HG03520 (cell line): ENCODE results near the gene ANKRD30A.
"Not testable (repeated sequence)": the region's sequence is repeated elsewhere in the genome, so short reads cannot be mapped to it uniquely, and the experiment has no call there.

Source experiments
- ATAC-seq: cut with Tn5 transposase; IDR thresholded peaks from one replicate; pipeline ENCODE4 v1.9.1; 2021; ENCODE audit warnings: mild to moderate bottlenecking, moderate library complexity; ENCODE audit not compliant: unreplicated experiment

ANKRD30A gene

DNA sequence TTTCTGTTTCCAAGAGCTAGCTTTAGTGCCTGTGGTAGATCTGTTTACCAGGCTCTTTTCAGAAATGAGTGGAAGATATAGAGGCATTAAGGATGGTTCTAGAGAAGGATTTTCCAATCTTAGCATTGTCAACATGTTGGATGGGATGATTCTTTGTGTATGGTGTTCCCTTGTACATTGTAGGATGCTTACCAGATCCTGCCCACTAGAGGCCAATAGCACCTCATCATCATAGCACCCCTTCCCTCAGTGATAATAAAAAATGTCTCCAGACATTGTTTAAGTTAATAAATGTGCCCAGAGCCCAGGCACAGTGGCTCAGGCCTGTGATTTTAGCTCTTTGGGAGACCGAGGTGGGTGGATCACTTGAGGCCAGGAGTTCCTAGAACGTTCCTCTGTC lies 121.2 kb downstream of the ANKRD30A start:
- no peak for ATAC-seq

DNA sequence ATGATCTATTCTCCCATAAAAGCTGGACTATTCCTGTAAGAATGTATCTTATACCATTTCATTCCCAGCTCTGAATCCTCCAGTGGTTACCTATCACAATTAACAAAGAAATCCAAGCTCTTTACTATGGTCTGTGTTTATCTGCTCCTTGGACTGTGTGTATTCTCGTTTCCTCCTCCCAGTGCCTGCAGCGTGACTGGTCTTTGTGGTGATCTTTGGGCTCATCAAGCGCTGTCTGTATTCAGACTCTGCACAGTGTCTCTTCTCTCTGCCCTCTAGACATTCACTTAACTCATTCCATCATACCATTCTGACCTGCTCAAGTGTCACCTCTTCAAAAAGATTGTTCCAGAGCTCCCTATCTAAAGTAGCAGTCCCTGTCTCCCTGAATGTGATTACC lies 130.4 kb downstream of the ANKRD30A start:
- ATAC-seq, result not testable (repeated sequence)

DNA sequence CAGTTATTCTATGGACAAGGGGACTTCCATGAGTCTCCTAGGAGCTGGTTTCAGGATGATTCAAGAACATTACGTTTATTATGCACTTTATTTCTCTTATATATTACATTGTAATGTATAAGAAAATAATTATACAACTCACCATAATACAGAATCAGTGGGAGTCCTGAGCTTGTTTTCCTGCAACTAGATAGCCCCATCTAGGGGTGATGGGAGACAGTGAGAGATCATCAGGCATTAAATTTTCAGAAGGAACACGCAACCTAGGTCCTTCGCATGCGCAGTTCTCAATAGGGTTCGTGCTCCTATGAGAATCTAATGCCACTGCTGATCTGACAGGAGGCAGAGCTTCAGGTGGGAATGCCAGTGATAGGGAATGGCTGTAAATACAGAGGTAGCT lies 137.9 kb downstream of the ANKRD30A start:
- ATAC-seq, result no peak

DNA sequence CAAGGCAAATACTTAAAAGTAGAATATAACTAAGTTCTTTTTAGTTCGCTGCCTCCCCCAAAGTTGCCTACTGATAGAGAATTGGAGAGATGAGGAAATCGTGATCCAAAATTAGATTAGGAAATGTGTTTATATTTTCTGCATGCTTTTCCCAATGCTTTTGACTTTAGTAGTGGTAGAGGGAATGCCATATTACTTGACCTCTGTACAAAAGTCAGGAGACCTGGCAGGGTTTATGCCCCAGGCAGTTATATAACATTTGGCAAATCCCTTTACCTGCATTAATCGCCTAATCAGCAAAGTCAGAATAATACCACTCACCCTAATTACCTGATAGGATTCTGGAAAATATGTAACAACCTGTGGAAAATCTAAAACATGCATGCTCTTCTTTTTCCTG lies 142.9 kb downstream of the ANKRD30A start:
- no peak for ATAC-seq

DNA sequence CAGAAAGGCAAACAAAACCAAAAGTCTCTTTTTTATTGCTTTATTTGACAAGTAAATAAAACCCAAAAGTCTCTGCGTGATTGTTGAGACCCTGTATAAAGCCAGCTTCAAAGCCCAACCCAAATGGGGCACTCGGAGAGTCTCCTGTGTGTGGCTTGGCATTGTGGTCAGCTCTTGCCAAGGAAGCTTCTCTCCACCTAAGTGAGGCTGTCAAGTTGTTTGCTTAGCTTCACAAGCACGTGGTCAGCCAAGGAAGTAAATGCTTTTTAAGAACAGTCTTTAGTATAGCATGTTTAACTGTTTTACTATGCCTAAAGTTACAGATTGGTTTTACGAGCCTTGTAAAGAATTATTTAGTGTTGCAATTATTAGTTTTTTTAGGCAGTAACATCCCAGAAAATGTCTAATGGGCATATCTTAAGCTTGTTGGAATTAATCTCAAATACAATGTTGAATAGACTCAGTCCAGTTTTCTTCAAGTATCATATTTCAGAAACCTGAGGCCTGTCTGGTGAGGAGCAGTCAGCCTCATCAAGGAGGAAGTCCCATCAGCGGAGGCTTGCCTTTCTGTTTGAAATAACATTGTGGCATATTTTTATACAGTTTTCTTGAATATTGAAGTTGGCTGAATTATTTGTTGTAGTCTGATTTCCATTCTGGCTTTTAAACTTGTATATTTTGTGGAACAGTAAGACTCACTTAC lies 144.3 kb downstream of the ANKRD30A start:
- ATAC-seq, result no peak

DNA sequence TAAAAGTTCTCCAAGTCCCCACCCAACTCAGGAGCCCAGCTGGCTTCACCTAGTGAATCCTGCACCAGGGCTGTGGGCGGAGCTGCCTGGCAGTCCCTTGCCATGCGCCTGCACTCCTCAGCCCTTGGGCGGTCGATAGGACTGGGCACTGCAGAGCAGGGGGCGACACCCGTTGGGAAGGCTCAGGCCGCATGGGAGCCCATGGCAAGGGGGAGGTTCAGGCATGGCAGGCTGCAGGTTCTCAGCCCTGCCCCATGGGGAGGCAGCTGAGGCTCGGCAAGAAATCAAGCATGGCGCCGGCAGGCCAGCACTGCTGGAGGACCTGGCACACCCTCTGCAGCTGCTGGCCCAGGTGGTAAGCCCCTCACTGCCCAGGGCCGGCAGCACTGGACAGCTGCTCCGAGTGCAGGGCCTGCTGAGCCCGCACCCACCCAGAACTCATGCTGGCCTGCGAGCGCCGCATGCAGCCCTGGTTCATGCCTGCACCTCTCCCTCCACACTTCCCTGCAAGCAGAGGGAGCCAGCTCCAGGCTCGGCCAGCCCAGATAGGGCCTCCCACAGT lies 149.9 kb downstream of the ANKRD30A start:
- ATAC-seq, result no peak

DNA sequence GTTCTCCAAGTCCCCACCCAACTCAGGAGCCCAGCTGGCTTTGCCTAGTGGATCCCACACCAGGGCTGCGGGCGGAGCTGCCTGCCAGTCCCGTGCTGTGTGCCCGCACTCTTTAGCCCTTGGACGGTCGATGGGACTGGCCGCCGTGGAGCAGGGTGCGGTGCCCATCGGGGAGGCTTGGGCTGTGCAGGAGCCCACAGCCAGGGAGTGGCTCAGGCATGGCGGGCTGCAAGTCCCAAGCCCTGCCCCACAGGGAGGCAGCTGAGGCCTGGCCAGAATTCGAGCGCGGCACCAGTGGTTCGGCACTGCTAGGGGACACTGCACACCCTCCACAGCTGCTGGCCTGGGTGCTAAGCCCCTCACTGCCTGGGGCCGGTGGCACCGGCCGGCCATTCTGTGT lies 159.7 kb downstream of the ANKRD30A start:
- ATAC-seq, result no peak

DNA sequence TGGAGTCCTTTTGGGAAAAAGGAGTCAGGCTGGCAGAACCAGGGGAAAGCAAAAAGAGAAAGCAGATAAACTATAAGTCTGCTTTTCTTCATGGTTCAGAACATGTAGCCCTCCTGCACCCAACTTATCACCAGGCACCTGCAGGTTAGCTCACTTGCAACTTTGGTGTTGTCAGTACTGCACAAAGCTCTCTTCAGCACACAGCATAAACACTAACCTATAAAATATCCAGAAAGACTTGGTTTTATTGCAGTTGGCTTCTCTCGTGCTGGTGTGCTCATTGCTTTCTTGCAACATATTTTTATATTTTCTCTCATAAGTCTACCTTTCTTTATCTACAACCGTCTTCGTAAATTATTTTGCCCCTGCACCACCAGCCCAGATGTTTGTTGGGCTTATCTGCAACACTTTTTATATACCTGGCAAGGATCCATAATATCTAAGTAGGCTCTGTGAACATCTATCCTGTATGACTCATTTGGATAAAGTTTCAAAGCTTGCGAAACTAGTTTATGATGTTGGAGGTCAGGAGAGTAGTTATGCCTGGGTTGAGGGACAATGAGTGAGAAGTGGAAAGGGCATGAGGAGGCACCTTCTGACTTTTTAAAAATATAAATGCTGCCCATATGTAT lies 164.6 kb downstream of the ANKRD30A start:
- ATAC-seq, result no peak

DNA sequence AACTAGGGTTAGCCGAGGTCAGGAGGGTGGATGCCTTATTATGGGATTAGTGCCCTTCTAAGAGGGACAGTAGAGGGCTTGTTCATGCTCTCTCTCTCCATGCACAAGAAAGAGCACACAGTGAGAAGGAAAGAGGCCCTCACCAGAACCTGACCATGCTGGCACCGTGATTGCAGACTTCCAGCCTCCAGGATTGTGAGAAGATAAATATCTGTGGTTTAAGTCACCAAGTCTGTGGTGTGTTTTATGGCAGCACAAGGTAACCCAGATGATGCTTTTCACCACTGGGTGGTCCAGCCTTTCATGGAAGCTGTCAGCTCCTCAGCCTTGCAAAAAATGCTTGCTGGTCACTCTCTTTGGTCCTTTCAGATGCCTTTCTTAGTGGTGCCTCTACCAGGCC lies 175.9 kb downstream of the ANKRD30A start:
- no peak for ATAC-seq

DNA sequence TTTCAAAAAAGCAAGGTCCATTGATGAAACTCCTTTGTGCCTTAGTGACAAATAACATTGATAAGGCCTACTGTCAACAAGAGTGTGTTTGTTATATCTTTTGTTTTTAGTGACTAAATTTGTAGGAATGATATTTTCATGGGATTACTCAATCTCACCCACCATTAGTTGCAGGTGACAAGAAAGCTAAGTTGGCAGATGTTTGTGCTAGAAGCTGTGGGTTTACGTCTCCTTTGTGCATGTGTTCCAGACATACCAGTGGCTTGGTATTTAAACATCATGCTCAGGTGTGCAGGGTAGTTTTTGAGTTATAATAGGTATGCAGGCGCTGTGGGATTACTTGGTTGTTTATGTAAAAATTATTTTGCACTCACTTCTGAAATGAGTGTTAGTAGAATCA lies 178.6 kb downstream of the ANKRD30A start:
- ATAC-seq, result no peak

DNA sequence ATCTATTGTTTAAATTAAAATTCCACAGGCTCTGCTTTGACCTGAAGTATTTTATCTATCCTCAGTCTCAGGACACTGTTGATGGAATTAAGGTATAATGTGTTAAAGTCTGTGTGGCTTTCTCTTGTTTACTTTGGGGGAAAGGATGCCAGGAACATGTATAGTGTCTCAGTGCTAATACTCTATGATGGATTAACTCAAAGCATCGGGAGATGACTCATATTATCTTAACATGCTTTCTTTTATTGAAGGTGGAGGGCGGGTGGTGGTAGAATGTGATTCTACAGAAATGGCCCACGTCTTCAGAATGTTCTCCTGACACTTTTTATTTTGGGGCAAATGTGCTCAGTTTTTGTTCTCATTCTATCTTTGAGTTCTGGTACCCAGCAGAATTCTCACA lies 189.0 kb downstream of the ANKRD30A start:
- ATAC-seq, result no peak

DNA sequence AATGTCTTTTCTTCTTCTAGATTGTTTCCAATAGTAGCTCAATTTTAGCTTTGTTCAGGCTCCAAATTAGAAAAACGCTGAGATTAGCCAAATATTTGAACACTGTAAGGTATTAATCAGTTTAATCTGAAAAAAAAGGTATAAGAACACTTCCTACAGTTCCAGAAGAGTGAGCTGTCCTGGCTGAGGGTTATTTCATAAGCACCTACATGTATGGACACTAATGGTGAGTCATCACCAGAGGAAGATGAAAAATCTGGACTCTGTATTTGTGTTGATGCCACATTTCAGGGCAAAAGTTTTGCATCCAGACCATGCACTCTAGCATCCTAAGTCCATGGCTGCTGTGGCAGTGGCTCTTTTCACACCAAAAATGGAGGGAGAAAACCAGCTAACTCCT lies 189.5 kb downstream of the ANKRD30A start:
- ATAC-seq, result no peak

DNA sequence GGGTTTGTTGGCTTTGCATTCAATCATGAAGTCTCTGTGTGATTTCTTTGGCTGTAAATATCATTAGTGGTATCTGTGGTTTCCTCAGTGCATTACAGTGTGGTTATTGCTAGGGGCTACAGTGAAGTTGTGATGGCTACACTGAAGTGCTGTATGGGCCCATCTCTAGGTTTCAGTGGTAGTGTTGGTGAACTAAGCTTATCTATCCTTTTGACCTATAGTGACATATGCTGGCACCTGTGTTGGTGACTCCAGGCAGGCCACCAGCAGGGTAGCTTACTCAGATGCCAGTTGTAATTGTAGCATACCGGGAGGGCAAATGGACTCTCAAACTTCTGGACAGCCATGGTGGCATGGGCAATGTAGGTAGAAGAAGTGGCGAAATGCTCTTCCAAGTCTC lies 219.0 kb downstream of the ANKRD30A start:
- no peak for ATAC-seq

DNA sequence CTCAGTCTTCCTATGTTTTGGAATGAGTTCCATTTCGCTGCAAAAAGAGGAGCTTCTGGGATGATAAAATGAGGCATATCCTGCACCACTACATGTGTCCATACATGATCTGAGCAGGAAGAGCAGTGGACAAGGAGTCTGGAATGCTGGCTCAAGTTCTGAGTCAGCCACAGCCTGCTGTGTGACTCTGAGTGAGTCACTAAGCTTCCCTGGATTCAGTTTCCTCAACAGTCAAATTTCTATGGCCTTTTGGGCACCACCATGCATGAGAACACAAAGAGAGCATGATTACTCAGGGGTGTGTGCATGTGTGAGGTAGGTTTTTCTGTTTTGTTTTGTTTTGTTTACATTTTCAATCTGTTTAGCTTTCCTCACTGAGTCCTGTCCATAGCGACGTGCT lies 254.6 kb downstream of the ANKRD30A start:
- ATAC-seq, result no peak

DNA sequence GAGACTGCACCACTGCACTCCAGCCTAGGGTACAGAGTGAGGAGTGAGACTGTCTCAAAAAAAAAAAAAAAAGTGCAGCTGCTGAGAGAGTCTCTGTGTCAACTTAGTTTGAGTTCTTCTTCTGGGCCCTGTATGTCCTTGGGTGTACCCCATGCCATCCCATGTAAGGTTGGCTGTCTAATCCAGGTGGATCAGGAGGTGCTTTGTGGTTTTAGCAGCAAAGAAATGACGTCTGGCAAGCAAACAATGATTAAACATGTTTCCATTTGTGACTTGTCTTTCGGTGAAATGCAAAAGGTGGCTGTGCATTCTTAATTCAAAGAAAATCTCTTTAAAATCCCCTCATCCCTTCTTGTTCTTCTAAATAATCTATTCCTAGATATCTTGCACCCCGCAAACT lies 255.9 kb downstream of the ANKRD30A start:
- no peak for ATAC-seq

DNA sequence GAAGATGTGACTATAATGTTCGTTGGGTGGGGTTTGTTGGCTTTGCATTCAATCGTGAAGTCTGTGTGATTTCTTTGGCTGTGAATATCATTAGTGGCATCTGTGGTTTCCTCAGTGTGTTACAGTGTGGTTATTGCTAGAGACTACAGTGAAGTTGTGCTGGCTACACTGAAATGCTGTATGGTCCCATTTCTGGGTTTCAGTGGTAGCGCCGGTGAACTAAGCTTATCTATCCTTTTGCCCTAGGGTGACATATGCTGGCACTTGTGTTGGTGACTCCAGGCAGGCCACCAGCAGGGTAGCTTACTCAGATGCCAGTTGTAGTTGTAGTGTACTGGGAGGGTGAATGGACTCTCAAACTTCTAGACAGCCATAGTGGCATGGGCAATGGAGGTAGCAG lies 259.5 kb downstream of the ANKRD30A start:
- no peak for ATAC-seq

DNA sequence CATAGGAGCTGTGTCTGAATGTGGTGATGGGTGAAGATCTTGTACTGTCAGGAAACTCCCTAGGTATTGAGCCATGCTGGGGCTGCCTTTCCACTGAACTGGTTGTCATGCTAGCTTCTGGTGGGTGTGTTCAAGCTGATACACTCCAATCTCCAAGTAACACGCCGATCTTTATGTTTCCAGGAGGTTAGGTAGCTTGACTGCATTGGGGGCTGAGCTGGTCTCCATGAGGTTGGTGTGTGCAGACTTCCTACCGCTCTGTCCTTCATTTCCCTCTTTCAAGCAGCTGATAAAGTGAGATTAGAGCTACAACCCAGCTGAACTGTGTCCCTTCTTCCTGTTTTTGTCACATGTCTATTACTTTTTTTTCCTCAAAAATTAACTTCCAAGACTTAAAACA lies 265.5 kb downstream of the ANKRD30A start:
- ATAC-seq, result no peak

DNA sequence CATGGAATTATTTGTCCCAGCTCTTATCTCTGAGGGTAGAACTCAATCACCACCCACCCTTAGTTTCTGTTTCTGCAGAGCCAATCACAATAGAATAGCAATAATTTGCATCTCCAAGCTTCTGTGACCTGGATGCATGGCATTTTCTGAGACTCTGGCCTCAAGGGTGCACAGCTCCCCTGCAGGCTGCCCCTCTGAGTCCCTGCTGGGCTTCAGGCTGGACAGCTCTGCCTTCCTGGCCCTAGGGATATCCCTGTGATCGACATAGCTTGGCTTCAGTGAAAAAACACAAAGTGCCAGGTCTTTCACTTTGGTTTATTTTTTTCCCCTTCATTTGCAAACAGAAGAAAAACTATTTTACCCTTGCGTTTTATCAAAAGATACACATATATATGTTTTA lies 275.4 kb downstream of the ANKRD30A start:
- not testable (repeated sequence) for ATAC-seq

DNA sequence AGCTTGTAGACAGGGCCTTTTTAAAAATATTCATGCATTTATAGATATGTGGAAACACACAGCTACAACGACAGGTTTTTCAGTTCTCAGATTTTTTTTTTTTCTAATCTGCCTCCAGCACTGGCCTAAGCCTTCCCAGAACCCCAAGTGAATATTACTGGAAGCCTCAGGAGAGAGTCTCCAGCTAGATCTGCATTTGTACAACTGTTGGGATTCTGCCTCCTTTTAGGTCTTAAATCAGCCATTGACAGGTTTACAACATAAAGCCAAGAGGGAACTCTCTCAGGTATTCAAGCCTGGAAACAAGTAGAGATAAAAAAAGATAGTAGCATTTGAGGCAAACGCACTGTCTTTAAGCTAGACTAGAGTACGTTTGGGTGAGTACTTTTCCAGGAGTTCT lies 275.8 kb downstream of the ANKRD30A start:
- no peak for ATAC-seq

DNA sequence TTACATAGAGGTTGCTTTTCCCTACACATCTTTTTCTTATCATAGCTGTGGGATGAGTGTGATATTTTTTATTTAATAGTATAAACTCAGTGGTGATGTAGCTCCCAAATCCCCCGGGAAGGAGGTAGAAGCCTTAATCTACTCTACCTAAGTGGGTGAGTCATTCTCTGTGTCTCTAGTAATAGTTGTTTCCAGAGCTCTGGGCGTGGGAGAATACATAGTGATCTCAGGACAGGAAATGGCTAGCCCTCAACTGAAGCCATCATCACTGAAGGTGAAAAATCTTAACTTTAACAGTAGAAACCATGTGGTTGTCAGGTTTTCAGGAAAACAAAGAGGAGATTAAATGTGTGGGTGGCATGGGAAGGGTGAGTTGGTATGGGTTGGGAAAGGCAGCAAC lies 278.4 kb downstream of the ANKRD30A start:
- no peak for ATAC-seq
